HepG2 (cell line): ENCODE measurements around the gene DNTTIP2. TPM values are rescaled to one million over a fixed set of nuclear protein-coding genes. Genes with fewer than 3 reads are reported as not detected.
A peak's percentile ranks its signal among the peaks of the same experiment; 100 is the strongest.

Experiments
- CBFB ChIP-seq: sonication (generic); formaldehyde crosslinking; IDR thresholded peaks from 2 replicates; pipeline ENCODE4 v1.4.0; 2020; ENCODE audit warnings: missing genetic modification reagents
- E2F1 ChIP-seq: sonication (generic); formaldehyde crosslinking; IDR thresholded peaks from 2 replicates; pipeline ENCODE4 v1.5.0; 2020; ENCODE audit warnings: missing genetic modification reagents
- FLYWCH1 ChIP-seq: sonication (generic); formaldehyde crosslinking; IDR thresholded peaks from 2 replicates; pipeline ENCODE4 v1.8.1; 2023; ENCODE audit warnings: mild to moderate bottlenecking, missing genetic modification reagents
- PCBP2 ChIP-seq: fragments of 200-400 bp; formaldehyde crosslinking; optimal IDR thresholded peaks from 2 replicates; pipeline ENCODE3; 2018; ENCODE audit warnings: low read length, low read depth; ENCODE audit not compliant: poor library complexity, severe bottlenecking
- RFX3 ChIP-seq: IDR thresholded peaks from 2 replicates; pipeline ENCODE4 v1.6.1; 2016; ENCODE audit warnings: missing biosample characterization, missing genetic modification reagents
- RFXANK ChIP-seq: IDR thresholded peaks from 2 replicates; pipeline ENCODE4 v1.6.1; 2016
- SALL2 ChIP-seq: sonication (generic); formaldehyde crosslinking; IDR thresholded peaks from 2 replicates; pipeline ENCODE4 v1.8.1; 2023; ENCODE audit warnings: mild to moderate bottlenecking, missing genetic modification reagents, inconsistent platforms
- SKI ChIP-seq: fragments of 450-650 bp; IDR thresholded peaks from one replicate; pipeline ENCODE4 v1.6.1; 2018; ENCODE audit warnings: mild to moderate bottlenecking; ENCODE audit not compliant: partially characterized antibody
- SMAD3 ChIP-seq: sonication (generic); formaldehyde crosslinking; IDR thresholded peaks from 2 replicates; pipeline ENCODE4 v1.4.0; 2020; ENCODE audit warnings: missing genetic modification reagents
- STAT5B ChIP-seq: sonication (generic); formaldehyde crosslinking; IDR thresholded peaks from 2 replicates; pipeline ENCODE4 v1.4.0; 2020; ENCODE audit warnings: missing genetic modification reagents
- TSC22D2 ChIP-seq: sonication (generic); formaldehyde crosslinking; IDR thresholded peaks from 2 replicates; pipeline ENCODE4 v1.5.1; 2020; ENCODE audit warnings: missing genetic modification reagents, mild to moderate bottlenecking, borderline replicate concordance
- ZBTB10 ChIP-seq: sonication (generic); formaldehyde crosslinking; IDR thresholded peaks from 2 replicates; pipeline ENCODE4 v1.4.0; 2020; ENCODE audit warnings: missing genetic modification reagents, borderline replicate concordance
- ZBTB26 ChIP-seq: IDR thresholded peaks from 2 replicates; pipeline ENCODE4 v1.6.1; 2016; ENCODE audit warnings: missing compliant biosample characterization, missing genetic modification reagents, borderline replicate concordance
- ZBTB3 ChIP-seq: sonication (generic); formaldehyde crosslinking; IDR thresholded peaks from 2 replicates; pipeline ENCODE4 v1.4.0; 2020; ENCODE audit warnings: low read depth, mild to moderate bottlenecking, moderate library complexity, missing genetic modification reagents, borderline replicate concordance
- ZBTB46 ChIP-seq: sonication (generic); formaldehyde crosslinking; IDR thresholded peaks from 2 replicates; pipeline ENCODE4 v1.4.0; 2020; ENCODE audit warnings: mild to moderate bottlenecking, missing genetic modification reagents, borderline replicate concordance
- ZFP36L2 ChIP-seq: sonication (generic); formaldehyde crosslinking; IDR thresholded peaks from 2 replicates; pipeline ENCODE4 v1.4.0; 2020; ENCODE audit warnings: missing genetic modification reagents
- ZFP41 ChIP-seq: sonication (generic); formaldehyde crosslinking; IDR thresholded peaks from 2 replicates; pipeline ENCODE4 v1.4.0; 2020; ENCODE audit warnings: mild to moderate bottlenecking, missing genetic modification reagents, borderline replicate concordance
- ZMYM3 ChIP-seq: sonication (generic); formaldehyde crosslinking; IDR thresholded peaks from 2 replicates; pipeline ENCODE4 v1.5.1; 2020; ENCODE audit warnings: mild to moderate bottlenecking, missing genetic modification reagents
- ZNF564 ChIP-seq: sonication (generic); formaldehyde crosslinking; IDR thresholded peaks from 2 replicates; pipeline ENCODE4 v1.8.1; 2023; ENCODE audit warnings: mild to moderate bottlenecking, missing genetic modification reagents
- ZNF572 ChIP-seq: sonication (generic); formaldehyde crosslinking; IDR thresholded peaks from 2 replicates; pipeline ENCODE4 v1.5.1; 2020; ENCODE audit warnings: mild to moderate bottlenecking, missing genetic modification reagents
- ZNF784 ChIP-seq: sonication (generic); formaldehyde crosslinking; IDR thresholded peaks from 2 replicates; pipeline ENCODE4 v1.5.1; 2020; ENCODE audit warnings: missing genetic modification reagents, mild to moderate bottlenecking, borderline replicate concordance
- ZNF792 ChIP-seq: IDR thresholded peaks from 2 replicates; pipeline ENCODE4 v1.6.1; 2016
- polyA plus RNA-seq, 8 experiments: library from polyadenylated mRNA; depleted of rRNA in 3 of 8; stranded (reverse) in 7 of 8; unstranded in 1 of 8; fragments of >200 nt; fragmentation: Illumina TruSeq in 4 of 8; extraction: Trizol in 4 of 8; gene quantifications; 2 replicates each; pipeline versions ENCODE4 v1.2.1 to v1.2.3, GENCODE V29; 2011 to 2016; ENCODE audit warnings: low read depth in 4 of 8, missing spikeins in 1 of 8, mixed read lengths in 1 of 8; ENCODE audit not compliant: insufficient read depth in 1 of 8
- total RNA-seq, 5 experiments: library from RNA; depleted of rRNA; stranded (reverse); fragments of >200 nt; fragmentation: Illumina TruSeq; extraction: Trizol; gene quantifications; 2 replicates each; pipeline ENCODE4 v1.2.3, GENCODE V29; 2016; ENCODE audit warnings: low read depth in 1 of 5

The DNTTIP2 gene
- total and polyA plus RNA-seq, 2 of the 13 experiments (the other 11 are each of a cell fraction or from before 2014, with no cell fraction given), result 11.4 to 63.3 TPM

GRCh38 chr1:93846206-93846991, 32.6 kb downstream of the DNTTIP2 start (continued):
- TF ChIP-seq TSC22D2 (CRISPR knock-in tag) (no peak), ZBTB26 (CRISPR knock-in tag) (no peak; the same call in 1 of the 2 replicates), FLYWCH1 (CRISPR knock-in tag) (no peak), ZMYM3 (CRISPR knock-in tag) (no peak), SMAD3 (CRISPR knock-in tag) (no peak), ZNF792 (CRISPR knock-in tag) (no peak), ZNF572 (CRISPR knock-in tag) (no peak), SKI (no peak), ZBTB3 (no peak), CBFB (CRISPR knock-in tag) (peak; percentile 30; the same call in 1 of the 2 replicates), PCBP2 (no peak), ZBTB46 (CRISPR knock-in tag) (no peak), ZFP41 (no peak), STAT5B (no peak), RFX3 (CRISPR knock-in tag) (no peak), SALL2 (peak; percentile 12; the same call in 1 of the 2 replicates), ZNF784 (CRISPR knock-in tag) (no peak), ZBTB10 (CRISPR knock-in tag) (peak; percentile 7; the same call in 1 of the 2 replicates), ZFP36L2 (CRISPR knock-in tag) (0 out of 2 replicates have a peak, but pooled peaks have one; percentile 39), RFXANK (CRISPR knock-in tag) (no peak), ZNF564 (CRISPR knock-in tag) (peak; percentile 54; the same call in 1 of the 2 replicates), E2F1 (CRISPR knock-in tag) (peak; percentile 72)
